Choroid plexus epithelial cell (primary cell): ENCODE results near the gene LPXN.

Source experiments
- DNase-seq: peaks from one replicate; pipeline ENCODE4 v3.0.0-alpha.2; 2010; ENCODE audit warnings: low read depth
- H3K4me3 ChIP-seq: 2 replicates; pipeline ENCODE4 v1.5.1; 2011; ENCODE audit warnings: low read depth, mild to moderate bottlenecking, control low read depth, low read length, moderate library complexity
- TF ChIP-seq, protein P1 (sequence below): conservative IDR thresholded peaks from 2 replicates; pipeline ENCODE4 v1.5.1; 2011; ENCODE audit warnings: low read depth, mild to moderate bottlenecking, control low read depth, inconsistent platforms, low read length, moderate library complexity

The LPXN gene

DNA sequence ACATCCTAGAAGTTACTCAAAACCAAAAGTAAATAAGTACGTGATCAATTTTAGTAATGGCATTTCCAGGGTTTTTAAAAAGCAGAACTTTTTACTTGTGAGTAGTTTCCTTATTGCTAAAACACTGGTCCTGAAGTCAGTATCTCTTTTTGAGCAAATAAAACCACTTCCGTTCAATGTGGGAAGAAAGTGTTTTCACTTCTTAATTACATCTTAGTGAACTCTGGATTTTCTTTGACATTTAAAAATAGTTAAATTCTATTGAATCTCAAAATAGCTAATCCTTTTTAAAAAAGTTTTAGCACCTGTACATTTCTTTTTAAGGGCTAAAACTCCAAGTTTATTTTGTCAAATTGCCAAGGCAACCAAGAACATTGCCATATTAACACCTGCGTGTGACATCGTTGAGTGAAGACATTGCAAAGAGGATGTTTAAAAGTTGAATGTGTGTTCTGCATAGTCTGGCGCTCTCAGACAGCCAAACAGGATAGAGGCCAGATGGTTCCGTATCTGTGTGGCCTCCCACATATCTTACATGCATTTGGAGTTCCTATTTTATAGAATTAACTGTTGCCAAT, 50.5 kb downstream of the LPXN start:
- TF ChIP-seq, protein P1, sequence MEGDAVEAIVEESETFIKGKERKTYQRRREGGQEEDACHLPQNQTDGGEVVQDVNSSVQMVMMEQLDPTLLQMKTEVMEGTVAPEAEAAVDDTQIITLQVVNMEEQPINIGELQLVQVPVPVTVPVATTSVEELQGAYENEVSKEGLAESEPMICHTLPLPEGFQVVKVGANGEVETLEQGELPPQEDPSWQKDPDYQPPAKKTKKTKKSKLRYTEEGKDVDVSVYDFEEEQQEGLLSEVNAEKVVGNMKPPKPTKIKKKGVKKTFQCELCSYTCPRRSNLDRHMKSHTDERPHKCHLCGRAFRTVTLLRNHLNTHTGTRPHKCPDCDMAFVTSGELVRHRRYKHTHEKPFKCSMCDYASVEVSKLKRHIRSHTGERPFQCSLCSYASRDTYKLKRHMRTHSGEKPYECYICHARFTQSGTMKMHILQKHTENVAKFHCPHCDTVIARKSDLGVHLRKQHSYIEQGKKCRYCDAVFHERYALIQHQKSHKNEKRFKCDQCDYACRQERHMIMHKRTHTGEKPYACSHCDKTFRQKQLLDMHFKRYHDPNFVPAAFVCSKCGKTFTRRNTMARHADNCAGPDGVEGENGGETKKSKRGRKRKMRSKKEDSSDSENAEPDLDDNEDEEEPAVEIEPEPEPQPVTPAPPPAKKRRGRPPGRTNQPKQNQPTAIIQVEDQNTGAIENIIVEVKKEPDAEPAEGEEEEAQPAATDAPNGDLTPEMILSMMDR: no peak
- no peak for DNase-seq
- H3K4me3 ChIP-seq: no peak overlapping the region

DNA sequence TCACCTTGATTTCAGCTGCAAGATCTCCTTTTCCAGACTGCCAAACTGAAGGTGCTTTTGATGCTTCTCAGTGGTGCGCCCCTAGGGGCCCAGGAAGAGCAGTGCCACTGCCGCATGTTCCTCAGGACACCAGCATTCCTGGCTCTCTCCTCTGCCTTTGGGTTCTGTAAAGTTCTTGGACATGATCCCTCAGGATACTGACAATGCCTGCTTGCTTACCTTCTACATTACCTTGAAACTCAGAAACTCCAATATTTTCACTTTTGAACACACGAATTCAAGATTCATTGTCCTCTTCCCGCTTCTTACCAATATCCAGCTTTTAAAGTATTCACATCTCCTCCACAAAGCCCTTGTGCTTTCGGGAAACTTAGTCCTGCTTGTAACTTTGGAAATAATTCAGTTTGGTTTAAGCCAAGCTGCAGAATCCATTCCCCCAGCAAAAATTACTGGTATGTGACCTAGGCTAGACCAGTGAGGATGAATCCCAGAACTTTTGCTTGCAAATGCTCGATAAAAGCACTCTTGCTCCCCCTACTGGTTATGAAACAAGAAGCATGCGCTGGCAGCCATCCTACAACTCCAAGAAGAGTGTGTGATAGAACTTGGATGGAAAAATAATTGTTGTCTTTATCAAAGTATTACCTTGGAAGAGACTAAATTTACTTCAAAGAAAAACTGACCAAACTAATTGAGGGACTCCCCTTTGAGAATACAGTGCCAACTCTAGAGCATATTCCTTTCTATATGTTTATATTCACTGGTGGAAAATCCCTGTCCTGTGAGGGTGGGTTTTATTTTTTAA, 51.2 kb downstream of the LPXN start:
- TF ChIP-seq, protein P1: peak; percentile 95
- H3K4me3 ChIP-seq: peak overlapping the region; percentile 14
- peak; percentile 93 for DNase-seq

DNA sequence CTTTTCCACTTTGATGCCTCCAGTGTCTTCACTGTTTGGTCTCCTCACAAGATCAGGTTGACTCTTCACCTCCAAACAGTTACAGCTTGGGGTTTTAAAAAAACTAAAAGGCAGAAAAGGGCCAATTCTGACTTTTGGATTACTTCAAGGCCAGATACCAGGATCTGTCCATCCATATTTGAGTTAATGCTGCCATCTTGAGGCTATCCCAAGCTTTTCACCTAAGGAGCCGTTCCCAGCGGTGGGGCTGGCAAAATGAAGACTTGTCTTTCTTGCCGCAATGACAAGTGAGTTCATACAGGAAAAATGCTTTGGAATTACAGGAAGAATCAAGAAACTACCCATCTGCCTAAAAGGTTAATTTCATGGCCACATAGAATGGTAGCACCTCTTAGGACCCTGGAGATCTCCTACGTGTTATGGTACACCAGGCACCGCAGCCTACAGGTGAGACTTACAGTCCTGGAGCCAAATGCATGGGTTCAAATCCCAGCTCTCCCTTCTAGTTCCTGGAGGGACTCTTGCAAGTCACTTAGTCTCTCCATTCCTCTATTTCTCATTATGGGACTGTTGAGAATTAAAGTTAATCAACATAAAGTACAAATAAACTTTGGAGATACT, 61.8 kb downstream of the LPXN start:
- TF ChIP-seq, protein P1: peak; percentile 80
- no peak overlapping the region for H3K4me3 ChIP-seq
- DNase-seq: peak; percentile 81

DNA sequence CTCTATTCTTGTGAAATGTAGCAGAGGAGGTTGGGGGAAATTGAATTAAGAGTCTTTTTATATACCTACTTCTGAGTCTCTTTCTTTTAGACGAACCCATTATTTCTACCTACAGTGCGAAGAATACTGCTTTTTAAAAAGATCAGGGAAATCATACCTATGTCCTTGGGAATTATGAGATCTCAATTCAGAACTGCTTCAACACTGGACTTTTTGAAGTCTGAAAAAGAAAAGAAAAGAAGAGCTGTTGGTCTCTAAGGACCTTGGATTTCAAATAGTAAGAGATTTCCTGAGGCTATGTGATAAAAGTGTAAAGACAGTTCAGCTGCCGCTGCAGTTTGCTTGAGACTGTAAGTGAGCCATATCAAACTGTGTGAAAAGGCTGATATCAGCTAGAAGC, 64.0 kb downstream of the LPXN start:
- TF ChIP-seq, protein P1: no peak
- no peak overlapping the region for H3K4me3 ChIP-seq

DNA sequence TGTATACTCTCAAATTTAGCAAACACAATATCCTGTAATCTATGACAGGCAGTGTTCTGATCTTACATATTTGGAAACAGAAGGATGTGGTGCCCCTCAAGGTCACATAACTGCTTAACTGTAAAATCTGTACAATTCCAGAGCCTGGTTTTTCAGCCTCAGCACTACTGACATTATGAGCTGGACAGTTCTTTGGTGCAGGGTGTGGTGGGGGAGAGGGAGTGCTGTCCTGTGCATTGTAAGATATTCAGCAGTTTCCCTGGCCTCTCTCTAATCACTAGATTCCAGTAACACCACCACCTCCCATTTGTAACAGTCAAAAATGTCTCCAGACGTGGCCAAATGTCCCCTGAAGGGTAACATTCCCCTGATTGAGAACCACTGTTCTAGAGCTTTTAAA, 65.9 kb downstream of the LPXN start:
- TF ChIP-seq, protein P1: no peak
- DNase-seq: no peak
- H3K4me3 ChIP-seq: no peak overlapping the region

More for the DNA sequence above, 64.0 kb downstream of the LPXN start:
- DNase-seq: no peak

DNA sequence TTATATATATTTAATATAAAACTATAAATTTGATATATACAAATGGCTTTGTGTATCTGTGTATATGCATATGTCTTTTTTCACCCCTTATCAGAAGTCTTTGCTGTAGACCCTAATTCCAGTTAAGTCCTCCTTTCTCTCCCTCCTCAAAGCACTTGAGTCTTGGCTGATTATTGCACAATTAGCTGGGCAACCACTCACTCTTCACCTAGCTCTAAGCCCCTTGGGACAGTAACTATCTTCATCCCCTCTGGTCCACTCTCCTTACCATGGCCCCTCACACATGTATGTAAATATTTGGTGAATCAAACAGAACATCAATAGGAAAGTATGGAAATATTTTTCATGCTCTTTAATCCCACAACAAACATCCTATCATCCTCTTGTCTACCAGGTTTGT, 66.8 kb downstream of the LPXN start:
- no peak overlapping the region for H3K4me3 ChIP-seq
- TF ChIP-seq, protein P1: no peak
- DNase-seq: no peak
